GM23338 (cell line): ENCODE data around the gene ZDHHC17. TPM values are rescaled to one million over a fixed set of nuclear protein-coding genes. Genes with fewer than 3 reads are reported as not detected.
"Not testable (repeated sequence)": the region's sequence is repeated elsewhere in the genome, so short reads cannot be mapped to it uniquely, and the experiment has no call there.

Experiments
- ATAC-seq: fragments of 200-7000 bp; cut with Tn5 transposase; 3 replicates; pipeline ENCODE4 v1.9.1; 2020
- DNase-seq: peaks from one replicate; pipeline ENCODE4 v3.0.0-alpha.2; 2015; ENCODE audit warnings: low spot score
- H2AFZ ChIP-seq: fragments of 200-600 bp; sonication (generic); 2 replicates; pipeline ENCODE4 v1.8.0; 2016; ENCODE audit warnings: antibody characterized with exemption, mild to moderate bottlenecking, moderate library complexity
- H3F3A ChIP-seq: fragments of 200-600 bp; sonication (generic); replicated peaks from 2 replicates; pipeline ENCODE4 v1.8.0; 2017; ENCODE audit warnings: antibody characterized with exemption, mixed run types, low read depth
- H3K27ac ChIP-seq: fragments of 200-600 bp; sonication (generic); 2 replicates; pipeline ENCODE4 v1.6.1; 2016; ENCODE audit warnings: low read depth
- H3K27me3 ChIP-seq: fragments of 200-600 bp; sonication (generic); 2 replicates; pipeline ENCODE4 v1.8.0; 2016; ENCODE audit warnings: mild to moderate bottlenecking, mixed run types, moderate library complexity; ENCODE audit not compliant: insufficient read depth
- H3K36me3 ChIP-seq: fragments of 200-600 bp; sonication (generic); 2 replicates; pipeline ENCODE4 v1.8.0; 2016; ENCODE audit warnings: mild to moderate bottlenecking; ENCODE audit not compliant: insufficient read depth
- H3K4me1 ChIP-seq: fragments of 200-600 bp; sonication (generic); 2 replicates; pipeline ENCODE4 v1.8.0; 2016; ENCODE audit warnings: mild to moderate bottlenecking, moderate library complexity; ENCODE audit not compliant: insufficient read depth
- H3K4me2 ChIP-seq: fragments of 200-600 bp; sonication (generic); 2 replicates; pipeline ENCODE4 v1.7.1; 2017; ENCODE audit warnings: mixed run types
- H3K4me3 ChIP-seq: fragments of 200-600 bp; sonication (generic); 2 replicates; pipeline ENCODE4 v1.6.1; 2016; ENCODE audit warnings: mixed run types
- H3K79me2 ChIP-seq: fragments of 200-600 bp; sonication (generic); replicated peaks from 2 replicates; pipeline ENCODE4 v1.8.0; 2017; ENCODE audit warnings: mild to moderate bottlenecking; ENCODE audit not compliant: insufficient read depth
- H3K9me2 ChIP-seq: fragments of 200-600 bp; sonication (generic); 2 replicates; pipeline ENCODE4 v1.8.0; 2017; ENCODE audit not compliant: insufficient read depth
- H4K20me1 ChIP-seq: fragments of 200-600 bp; sonication (generic); replicated peaks from 2 replicates; pipeline ENCODE4 v1.8.0; 2017; ENCODE audit warnings: mild to moderate bottlenecking; ENCODE audit not compliant: insufficient read depth
- H3K27ac Mint-ChIP-seq: 2 replicates; pipeline ENCODE4 v1.8.0; 2020; ENCODE audit warnings: inconsistent platforms, mild to moderate bottlenecking, moderate library complexity, mixed read lengths
- H3K27me3 Mint-ChIP-seq: 3 replicates; pipeline ENCODE4 v1.8.0; 2022; ENCODE audit warnings: low read depth, mild to moderate bottlenecking, moderate library complexity, mixed read lengths, inconsistent platforms; ENCODE audit not compliant: insufficient read depth, poor library complexity
- H3K36me3 Mint-ChIP-seq: 3 replicates; pipeline ENCODE4 v1.8.0; 2021; ENCODE audit warnings: low read depth, mild to moderate bottlenecking, inconsistent platforms, moderate library complexity, mixed read lengths
- H3K4me1 Mint-ChIP-seq: 3 replicates; pipeline ENCODE4 v1.8.0; 2020; ENCODE audit warnings: mild to moderate bottlenecking, inconsistent platforms, mixed read lengths
- H3K4me3 Mint-ChIP-seq: 3 replicates; pipeline ENCODE4 v1.8.0; 2021; ENCODE audit warnings: moderate library complexity, mild to moderate bottlenecking, inconsistent platforms, mixed read lengths
- H3K9me3 Mint-ChIP-seq: 3 replicates; pipeline ENCODE4 v1.8.0; 2020; ENCODE audit warnings: moderate library complexity, mild to moderate bottlenecking, inconsistent platforms, mixed read lengths
- CREB1 ChIP-seq: fragments of 250-450 bp; sonication (Bioruptor Pico); IDR thresholded peaks from 2 replicates; pipeline ENCODE4 v1.5.0; 2020; ENCODE audit warnings: low read depth, mild to moderate bottlenecking, moderate library complexity
- STAT1 ChIP-seq: IDR thresholded peaks from one replicate; pipeline ENCODE4 v1.6.1; 2016; ENCODE audit warnings: antibody characterized with exemption; ENCODE audit not compliant: unreplicated experiment
- polyA plus RNA-seq: library from polyadenylated mRNA; unstranded; fragments of >200 nt; fragmentation: Nextera tagmentation; extraction: Ambion mirVana; gene quantifications from 2 replicates; pipeline ENCODE4 v1.2.1, GENCODE V29; 2016
- total RNA-seq: library from RNA; depleted of rRNA; stranded (reverse); fragments of >200 nt; shearing (Covaris generic); gene quantifications from 2 replicates; pipeline ENCODE4 v1.2.3, GENCODE V29; 2014
- TF ChIP-seq, protein P1 (sequence below), 2 experiments: fragments of 200-600 bp in 1 of 2; sonication (generic) in 1 of 2; conservative IDR thresholded peaks; 2 replicates each; pipeline versions ENCODE4 v1.5.1 to v1.6.1; 2016 to 2017; ENCODE audit warnings: antibody characterized with exemption in 2 of 2, low read depth in 2 of 2, mild to moderate bottlenecking in 2 of 2, moderate library complexity in 1 of 2
- TF ChIP-seq, protein P2 (sequence below): IDR thresholded peaks from 2 replicates; pipeline ENCODE4 v1.6.1; 2016; ENCODE audit warnings: antibody characterized with exemption

The ZDHHC17 gene
- total and polyA plus RNA-seq, 2 experiments from 2014 or later, result 15.7 to 43.5 TPM

GRCh38 chr12:76737689-76738088 lies 26.2 kb upstream of the ZDHHC17 start:
- DNase-seq, H4K20me1 ChIP-seq, H3K27ac Mint-ChIP-seq, H3K27me3 ChIP-seq, H3F3A ChIP-seq, H2AFZ ChIP-seq, H3K79me2 ChIP-seq, H3K4me1 ChIP-seq, H3K4me1 Mint-ChIP-seq, H3K9me2 ChIP-seq, ATAC-seq, H3K27me3 Mint-ChIP-seq, H3K27ac ChIP-seq, H3K4me3 ChIP-seq, H3K4me3 Mint-ChIP-seq, H3K4me2 ChIP-seq: not testable (repeated sequence)
- Mint-ChIP-seq H3K9me3 (peaks cover 65% of the 10 kb centered on the region), H3K36me3 (peaks cover 64% of the 10 kb centered on the region)
- H3K36me3 ChIP-seq, result peaks cover 17% of the 10 kb centered on the region

- peaks cover 52% of the 10 kb centered on the region for H3K9me3 Mint-ChIP-seq
Measured at GRCh38 chr12:76738824-76739579, 24.9 kb upstream of the ZDHHC17 start.

DNA sequence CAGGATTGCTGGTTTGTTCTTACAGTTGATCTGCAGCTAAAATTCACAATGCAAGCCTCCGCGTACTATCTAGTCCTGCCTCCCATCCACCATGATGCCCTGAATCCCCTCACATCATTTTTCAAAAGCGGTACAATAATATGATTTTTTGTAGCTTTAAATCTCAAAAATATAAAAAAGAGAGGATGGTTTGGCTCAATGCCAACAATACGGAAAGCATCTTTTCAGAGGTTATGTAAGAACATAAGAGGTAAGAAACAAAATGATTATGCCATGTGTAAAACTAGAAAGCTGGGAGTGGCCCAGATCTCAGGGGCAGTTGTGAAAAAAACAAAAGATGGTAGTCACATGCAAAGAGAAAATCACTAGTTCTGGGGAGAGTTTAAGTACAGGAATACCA lies 24.0 kb upstream of the ZDHHC17 start:
- H3K4me1 Mint-ChIP-seq, result peaks cover 7% of the 10 kb centered on the region; the same call in 1 of the 3 replicates
- H3K36me3 Mint-ChIP-seq, result peaks cover 44% of the 10 kb centered on the region
- TF ChIP-seq STAT1, result no peak
- TF ChIP-seq, protein P1, sequence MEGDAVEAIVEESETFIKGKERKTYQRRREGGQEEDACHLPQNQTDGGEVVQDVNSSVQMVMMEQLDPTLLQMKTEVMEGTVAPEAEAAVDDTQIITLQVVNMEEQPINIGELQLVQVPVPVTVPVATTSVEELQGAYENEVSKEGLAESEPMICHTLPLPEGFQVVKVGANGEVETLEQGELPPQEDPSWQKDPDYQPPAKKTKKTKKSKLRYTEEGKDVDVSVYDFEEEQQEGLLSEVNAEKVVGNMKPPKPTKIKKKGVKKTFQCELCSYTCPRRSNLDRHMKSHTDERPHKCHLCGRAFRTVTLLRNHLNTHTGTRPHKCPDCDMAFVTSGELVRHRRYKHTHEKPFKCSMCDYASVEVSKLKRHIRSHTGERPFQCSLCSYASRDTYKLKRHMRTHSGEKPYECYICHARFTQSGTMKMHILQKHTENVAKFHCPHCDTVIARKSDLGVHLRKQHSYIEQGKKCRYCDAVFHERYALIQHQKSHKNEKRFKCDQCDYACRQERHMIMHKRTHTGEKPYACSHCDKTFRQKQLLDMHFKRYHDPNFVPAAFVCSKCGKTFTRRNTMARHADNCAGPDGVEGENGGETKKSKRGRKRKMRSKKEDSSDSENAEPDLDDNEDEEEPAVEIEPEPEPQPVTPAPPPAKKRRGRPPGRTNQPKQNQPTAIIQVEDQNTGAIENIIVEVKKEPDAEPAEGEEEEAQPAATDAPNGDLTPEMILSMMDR (conservative IDR thresholded peaks at IDR 0.05; ENCODE audit: low read depth in 2 of 2), result no peak
- TF ChIP-seq CREB1 (CRISPR knock-in tag), result no peak

More at GRCh38 chr12:76738824-76739579, 24.9 kb upstream of the ZDHHC17 start:
- Histone ChIP-seq H2AFZ (peak overlapping the region; percentile 91), H3K4me2 (no peak overlapping the region), H3K4me1 (no peaks in the 10 kb centered on the region), H3K27me3 (no peaks in the 10 kb centered on the region), H4K20me1 (no peaks in the 10 kb centered on the region), H3K27ac (no peak overlapping the region), H3K9me2 (no peaks in the 10 kb centered on the region), H3K79me2 (no peaks in the 10 kb centered on the region), H3K4me3 (no peak overlapping the region), H3K36me3 (peaks cover 17% of the 10 kb centered on the region), H3F3A (no peaks in the 10 kb centered on the region)
- TF ChIP-seq, protein P1 (conservative IDR thresholded peaks at IDR 0.05; ENCODE audit: low read depth in 2 of 2), result peak; percentile 16 to 41; a peak in 3 of 4 replicates
- TF ChIP-seq, protein P2, sequence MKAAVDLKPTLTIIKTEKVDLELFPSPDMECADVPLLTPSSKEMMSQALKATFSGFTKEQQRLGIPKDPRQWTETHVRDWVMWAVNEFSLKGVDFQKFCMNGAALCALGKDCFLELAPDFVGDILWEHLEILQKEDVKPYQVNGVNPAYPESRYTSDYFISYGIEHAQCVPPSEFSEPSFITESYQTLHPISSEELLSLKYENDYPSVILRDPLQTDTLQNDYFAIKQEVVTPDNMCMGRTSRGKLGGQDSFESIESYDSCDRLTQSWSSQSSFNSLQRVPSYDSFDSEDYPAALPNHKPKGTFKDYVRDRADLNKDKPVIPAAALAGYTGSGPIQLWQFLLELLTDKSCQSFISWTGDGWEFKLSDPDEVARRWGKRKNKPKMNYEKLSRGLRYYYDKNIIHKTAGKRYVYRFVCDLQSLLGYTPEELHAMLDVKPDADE, result no peak
- TF ChIP-seq STAT1, result no peak
- ATAC-seq (no peak), DNase-seq (peak; percentile 19)
- peaks cover 3% of the 10 kb centered on the region for H3K27me3 Mint-ChIP-seq
- H3K27ac Mint-ChIP-seq, result peak overlapping the region; percentile 76
- H3K36me3 Mint-ChIP-seq, result peaks cover 51% of the 10 kb centered on the region
- no peak overlapping the region for H3K4me3 Mint-ChIP-seq
- peaks cover 7% of the 10 kb centered on the region; the same call in 1 of the 3 replicates for H3K4me1 Mint-ChIP-seq

More for the DNA sequence above, 24.0 kb upstream of the ZDHHC17 start:
- Mint-ChIP-seq H3K9me3 (peaks cover 43% of the 10 kb centered on the region), H3K27ac (no peak overlapping the region), H3K27me3 (peaks cover 3% of the 10 kb centered on the region), H3K4me3 (no peak overlapping the region)
- DNase-seq, result no peak
- H3K36me3 ChIP-seq, result peaks cover 17% of the 10 kb centered on the region
- no peak overlapping the region for H3K27ac ChIP-seq
- no peak for ATAC-seq
- H3K9me2 ChIP-seq, result no peaks in the 10 kb centered on the region
- H3K4me2 ChIP-seq, result no peak overlapping the region
- H3K4me1 ChIP-seq, result no peaks in the 10 kb centered on the region
- H4K20me1 ChIP-seq, result no peaks in the 10 kb centered on the region
- peak overlapping the region; percentile 91 for H2AFZ ChIP-seq
- H3K4me3 ChIP-seq, result no peak overlapping the region
- H3K79me2 ChIP-seq, result no peaks in the 10 kb centered on the region
- no peaks in the 10 kb centered on the region for H3K27me3 ChIP-seq
- no peaks in the 10 kb centered on the region for H3F3A ChIP-seq
